Activated CD4-positive, alpha-beta T cell treated with anti-CD3 and anti-CD28 coated beads for 36 hours (primary cell): ENCODE measurements around the gene SH2D3A. TPM values are rescaled to one million over a fixed set of nuclear protein-coding genes. Genes with fewer than 3 reads are reported as not detected.

ENCODE experiments used
- ATAC-seq: fragments of 200-7000 bp; cut with Tn5 transposase; one replicate; pipeline ENCODE4 v1.10.0; 2021; ENCODE audit warnings: mild to moderate bottlenecking, moderate library complexity
- CTCF ChIA-PET: fragments of 350-600 bp; sonication (Branson Sonifier 250); formaldehyde crosslinking; loops from one replicate; lab custom pipeline; 2021; ENCODE audit warnings: antibody characterized with exemption; lab: Charles Lee
- POLR2A ChIA-PET: fragments of 350-600 bp; sonication (Branson Sonifier 250); formaldehyde crosslinking; loops from one replicate; lab custom pipeline; 2021; ENCODE audit warnings: antibody characterized with exemption, inconsistent platforms; lab: Charles Lee
- DNase-seq: peaks from one replicate; pipeline ENCODE4 v3.0.0-alpha.2; 2020
- H3K27ac Mint-ChIP-seq: one replicate; pipeline ENCODE4 v1.8.0; 2021; ENCODE audit warnings: mixed read lengths
- H3K27me3 Mint-ChIP-seq: one replicate; pipeline ENCODE4 v1.8.0; 2021; ENCODE audit warnings: mixed read lengths
- H3K36me3 Mint-ChIP-seq: one replicate; pipeline ENCODE4 v1.8.0; 2021; ENCODE audit warnings: low read depth, mixed read lengths
- H3K4me1 Mint-ChIP-seq: one replicate; pipeline ENCODE4 v1.8.0; 2021; ENCODE audit warnings: mixed read lengths
- H3K4me3 Mint-ChIP-seq: one replicate; pipeline ENCODE4 v1.8.0; 2021; ENCODE audit warnings: mild to moderate bottlenecking, moderate library complexity, mixed read lengths
- H3K9me3 Mint-ChIP-seq: one replicate; pipeline ENCODE4 v1.8.0; 2021; ENCODE audit warnings: low read depth, mixed read lengths
- intact Hi-C, 2 experiments: fragments of 100-400 bp; cut with DNase I in 1 of 2; cut with micrococcal nuclease in 1 of 2; formaldehyde crosslinking; loops; one replicate each; pipeline versions ENCODE4 v1.14.2 to v1.15.1; 2022 to 2024; cut with DNase I, micrococcal nuclease
- total RNA-seq, 2 experiments: library from RNA; stranded (reverse); gene quantifications; one replicate each; pipeline ENCODE4 v1.2.3, GENCODE V29; 2021

Gene SH2D3A
- total RNA-seq, 2 experiments from 2014 or later = 20.7 to 23.2 TPM

GRCh38 chr19:6745965-6746364, 21.3 kb downstream of the SH2D3A start:
- POLR2A ChIA-PET = no interaction called here
- DNase-seq = no peak
- H3K9me3 Mint-ChIP-seq = no peaks in the 10 kb centered on the region
- H3K4me3 Mint-ChIP-seq = no peak overlapping the region
- CTCF ChIA-PET = no interaction called here
- no peaks in the 10 kb centered on the region for H3K27me3 Mint-ChIP-seq
- intact Hi-C loops = no loop called here
- H3K36me3 Mint-ChIP-seq = peaks cover 55% of the 10 kb centered on the region
- H3K27ac Mint-ChIP-seq = no peak overlapping the region
- peaks cover 8% of the 10 kb centered on the region for H3K4me1 Mint-ChIP-seq
- no peak for ATAC-seq

- Mint-ChIP-seq H3K9me3 (no peaks in the 10 kb centered on the region), H3K27me3 (no peaks in the 10 kb centered on the region), H3K4me3 (no peak overlapping the region), H3K4me1 (peaks cover 10% of the 10 kb centered on the region), H3K27ac (no peak overlapping the region), H3K36me3 (peaks cover 52% of the 10 kb centered on the region)
- ChIA-PET CTCF (interaction anchor here (1.0 to 2.2 kb wide), 3 partner anchors 11 to 119 kb away, joined by 4 to 6 read pairs (median 5); no protein-coding TSS in a partner anchor), POLR2A (no interaction called here)
- DNase-seq (no peak), ATAC-seq (no peak)
- intact Hi-C loops = no loop called here
Measured at GRCh38 chr19:6744381-6745301, 22.6 kb downstream of the SH2D3A start.

GRCh38 chr19:6743714-6744380, 23.4 kb downstream of the SH2D3A start:
- no peaks in the 10 kb centered on the region for H3K9me3 Mint-ChIP-seq
- peaks cover 47% of the 10 kb centered on the region for H3K36me3 Mint-ChIP-seq
- ChIA-PET CTCF (interaction anchor here (1.0 to 2.2 kb wide), 3 partner anchors 11 to 120 kb away, joined by 4 to 6 read pairs (median 5); no protein-coding TSS in a partner anchor), POLR2A (no interaction called here)
- intact Hi-C loops = no loop called here
- no peaks in the 10 kb centered on the region for H3K27me3 Mint-ChIP-seq
- ATAC-seq (no peak), DNase-seq (no peak)
- no peak overlapping the region for H3K27ac Mint-ChIP-seq
- H3K4me1 Mint-ChIP-seq = peaks cover 15% of the 10 kb centered on the region
- H3K4me3 Mint-ChIP-seq = no peak overlapping the region

- no peak for ATAC-seq
- intact Hi-C loops = no loop called here
- no peak for DNase-seq
- no peaks in the 10 kb centered on the region for H3K9me3 Mint-ChIP-seq
- H3K4me1 Mint-ChIP-seq = peaks cover 23% of the 10 kb centered on the region
- no peak overlapping the region for H3K4me3 Mint-ChIP-seq
- ChIA-PET POLR2A (no interaction called here), CTCF (interaction anchor here (0.5 to 2.2 kb wide), 5 partner anchors 10 to 227 kb away, joined by 3 to 5 read pairs (median 3); no protein-coding TSS in a partner anchor)
- H3K27me3 Mint-ChIP-seq = no peaks in the 10 kb centered on the region
- peaks cover 40% of the 10 kb centered on the region for H3K36me3 Mint-ChIP-seq
- H3K27ac Mint-ChIP-seq = no peak overlapping the region
Measured at GRCh38 chr19:6743066-6743465, 24.2 kb downstream of the SH2D3A start.

GRCh38 chr19:6740589-6741343, 26.5 kb downstream of the SH2D3A start:
- ATAC-seq (no peak), DNase-seq (peak; percentile 40)
- Mint-ChIP-seq H3K4me3 (peak overlapping the region; percentile 89), H3K9me3 (no peaks in the 10 kb centered on the region), H3K36me3 (peaks cover 32% of the 10 kb centered on the region), H3K27ac (no peak overlapping the region), H3K27me3 (no peaks in the 10 kb centered on the region), H3K4me1 (peaks cover 34% of the 10 kb centered on the region)
- ChIA-PET CTCF (interaction anchor here (0.6 kb wide), 1 partner anchor 116 kb away, joined by 3 read pairs; no protein-coding TSS in a partner anchor), POLR2A (no interaction called here)
- intact Hi-C loops = no loop called here

- no peak overlapping the region for H3K27ac Mint-ChIP-seq
- ATAC-seq (no peak), DNase-seq (peak; percentile 51)
- no peaks in the 10 kb centered on the region for H3K27me3 Mint-ChIP-seq
- no peaks in the 10 kb centered on the region for H3K9me3 Mint-ChIP-seq
- CTCF ChIA-PET = interaction anchor here (0.6 to 4.4 kb wide), 3 partner anchors 59 to 233 kb away, joined by 3 to 38 read pairs (median 3); no protein-coding TSS in a partner anchor
- H3K36me3 Mint-ChIP-seq = peaks cover 26% of the 10 kb centered on the region
- peak overlapping the region; percentile 89 for H3K4me3 Mint-ChIP-seq
- POLR2A ChIA-PET = no interaction called here
- intact Hi-C loops = loop anchor here (1.0 to 5.0 kb wide), 6 partner anchors 13 to 1132 kb away; partner anchors contain the start of genes CLPP (in 1 of the 2), PRR36 (in 1 of the 2), SH2D3A (in 1 of the 2) and VAV1 (in 1 of the 2)
- H3K4me1 Mint-ChIP-seq = peaks cover 39% of the 10 kb centered on the region
Measured at GRCh38 chr19:6739883-6740588, 27.2 kb downstream of the SH2D3A start.

GRCh38 chr19:6739390-6739882, 27.8 kb downstream of the SH2D3A start, which contains the start of gene TRIP10:
TSS of gene TRIP10 (plus strand) at chr19:6739680. CDS start at chr19:6739762, 82 bp downstream.
- no peak for ATAC-seq
- H3K36me3 Mint-ChIP-seq = peaks cover 27% of the 10 kb centered on the region
- H3K4me3 Mint-ChIP-seq = peak within 1 kb of the TSS; percentile 89
- peak within 1 kb of the TSS; percentile 98 for H3K27ac Mint-ChIP-seq
- H3K27me3 Mint-ChIP-seq = no peaks in the 10 kb centered on the region
- POLR2A ChIA-PET = no interaction called here
- DNase-seq = peak; percentile 91
- CTCF ChIA-PET = interaction anchor here (0.6 to 4.4 kb wide), 6 partner anchors 33 to 232 kb away, joined by 3 to 38 read pairs (median 4); partner anchors contain the start of gene VAV1
- intact Hi-C loops = loop anchor here (1.0 to 5.0 kb wide), 6 partner anchors 13 to 1133 kb away; partner anchors contain the start of genes CLPP (in 1 of the 2), PRR36 (in 1 of the 2), SH2D3A (in 1 of the 2) and VAV1 (in 1 of the 2)
- peaks cover 39% of the 10 kb centered on the region for H3K4me1 Mint-ChIP-seq
- no peaks in the 10 kb centered on the region for H3K9me3 Mint-ChIP-seq

GRCh38 chr19:6738787-6739389, 28.3 kb downstream of the SH2D3A start:
- CTCF ChIA-PET = interaction anchor here (0.6 to 4.4 kb wide), 11 partner anchors 29 to 129 kb away, joined by 3 to 38 read pairs (median 4); partner anchors contain the start of genes SH2D3A and VAV1
- Mint-ChIP-seq H3K4me1 (peaks cover 39% of the 10 kb centered on the region), H3K27me3 (no peaks in the 10 kb centered on the region), H3K27ac (peak overlapping the region; percentile 98), H3K4me3 (peak overlapping the region; percentile 89), H3K36me3 (peaks cover 26% of the 10 kb centered on the region), H3K9me3 (no peaks in the 10 kb centered on the region)
- ATAC-seq (no peak), DNase-seq (peak; percentile 61)
- intact Hi-C loops = loop anchor here (1.0 to 5.0 kb wide), 7 partner anchors 14 to 1133 kb away; partner anchors contain the start of genes CLPP (in 1 of the 2), PRR36 (in 1 of the 2), SH2D3A (in 1 of the 2) and VAV1 (in 1 of the 2)
- POLR2A ChIA-PET = interaction anchor here (1.0 to 1.8 kb wide), 3 partner anchors 29 to 125 kb away, joined by 3 to 7 read pairs (median 6); partner anchors contain the start of gene VAV1
